ENCODE measurements around the gene CARNS1. TPM values are rescaled to one million over a fixed set of nuclear protein-coding genes. Genes with fewer than 3 reads are reported as not detected.
A peak's percentile ranks its signal among the peaks of the same experiment; 100 is the strongest.

Gene CARNS1
- total and polyA plus RNA-seq, 11 donors = 0.89 to 33.6 (median 6.2) TPM

- Histone ChIP-seq H3K36me3 (no peaks in the 10 kb centered on the region), H3K27me3 (no peaks in the 10 kb centered on the region), H3K4me3 (no peak overlapping the region), H3K27ac (no peak overlapping the region), H3K9me3 (no peaks in the 10 kb centered on the region), H3K4me1 (peaks cover 0 to 28% (median 5%) of the 10 kb centered on the region in 12 donors)
- DNase-seq (peak in 1 of 5 donors; percentile 28), ATAC-seq (peak in 1 of 4 donors; percentile 4)
- intact Hi-C loops (cut with DNase I) = loop anchor here in 7 of 10 donors (5.0 kb wide), 5 partner anchors 38 to 303 kb away; partner anchors contain the start of genes GRK2 (in 2 of the 7), CDK2AP2 (in 1 of the 7) and PITPNM1 (in 1 of the 7)
- TF ChIP-seq POLR2A (IDR thresholded peaks at IDR 0.05) (no peak), CTCF (IDR thresholded peaks at IDR 0.05) (no peak)
- 29 to 58% (median 36%) methylated on average over 3 of the region's 3 CpGs for WGBS, 4 donors
Measured at GRCh38 chr11:67384851-67385366, 30.6 kb upstream of the CARNS1 start.

- Histone ChIP-seq H3K4me3 (no peak overlapping the region), H3K4me1 (peaks cover 0 to 29% (median 13%) of the 10 kb centered on the region in 12 donors), H3K36me3 (no peaks in the 10 kb centered on the region), H3K27me3 (no peaks in the 10 kb centered on the region), H3K9me3 (no peaks in the 10 kb centered on the region), H3K27ac (no peak overlapping the region)
- no peak for ATAC-seq
- no peak for TF ChIP-seq CTCF (IDR thresholded peaks at IDR 0.05)
- TF ChIP-seq POLR2A (IDR thresholded peaks at IDR 0.05) = no peak
- intact Hi-C loops (cut with DNase I) = loop anchor here in 2 of 10 donors (5.0 kb wide), 2 partner anchors 120 kb away; partner anchors contain the start of genes CDK2AP2 (in 1 of the 2), GRK2 (in 1 of the 2) and PITPNM1 (in 1 of the 2)
- no peak for DNase-seq
- WGBS, 4 donors = 19 to 28% (median 26%) methylated on average over 8 to 9 of the region's 9 CpGs
Measured at GRCh38 chr11:67387069-67387468, 28.4 kb upstream of the CARNS1 start.

GRCh38 chr11:67387518-67387917, 28.0 kb upstream of the CARNS1 start:
- H3K27me3 ChIP-seq = no peaks in the 10 kb centered on the region
- no peaks in the 10 kb centered on the region for H3K36me3 ChIP-seq
- H3K9me3 ChIP-seq = no peaks in the 10 kb centered on the region
- DNase-seq (no peak), ATAC-seq (no peak)
- TF ChIP-seq CTCF (IDR thresholded peaks at IDR 0.05) (no peak), POLR2A (IDR thresholded peaks at IDR 0.05) (no peak)
- H3K27ac ChIP-seq = no peak overlapping the region
- WGBS, 4 donors = 62 to 70% (median 67%) methylated on average over 6 of the region's 6 CpGs
- intact Hi-C loops (cut with DNase I) = loop anchor here in 2 of 10 donors (5.0 kb wide), 2 partner anchors 120 kb away; partner anchors contain the start of genes CDK2AP2 (in 1 of the 2), GRK2 (in 1 of the 2) and PITPNM1 (in 1 of the 2)
- H3K4me1 ChIP-seq = peaks cover 0 to 30% (median 16%) of the 10 kb centered on the region in 12 donors
- no peak overlapping the region for H3K4me3 ChIP-seq

DNA sequence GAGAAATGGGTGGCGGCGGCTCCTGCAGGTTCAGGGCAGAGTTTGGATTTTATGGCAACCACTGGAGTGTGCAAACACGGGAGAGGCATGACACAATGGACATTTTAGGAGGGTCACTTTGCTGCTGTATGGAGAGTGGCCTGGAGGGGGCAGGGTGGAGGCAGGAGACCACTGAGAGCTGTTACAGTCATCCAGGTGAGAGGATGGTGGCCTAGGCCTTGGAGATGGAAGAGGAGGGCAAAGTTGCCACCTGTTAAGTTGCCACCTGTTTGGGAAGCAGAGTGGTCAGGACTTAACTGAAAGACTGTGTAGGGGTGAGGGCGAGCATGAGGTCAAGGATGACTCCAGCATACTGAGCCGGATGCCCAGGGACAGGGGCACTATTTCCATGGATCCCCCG, 26.0 kb upstream of the CARNS1 start:
- WGBS, 4 donors = 64 to 71% (median 66%) methylated on average over 6 of the region's 6 CpGs
- Histone ChIP-seq H3K27ac (no peak overlapping the region), H3K4me3 (no peak overlapping the region), H3K4me1 (peaks cover 0 to 33% (median 19%) of the 10 kb centered on the region in 12 donors), H3K36me3 (peaks cover 0 to 9% (median 0%) of the 10 kb centered on the region in 9 donors), H3K27me3 (no peaks in the 10 kb centered on the region), H3K9me3 (no peaks in the 10 kb centered on the region)
- peak; percentile 39 to 67 (median 52) for TF ChIP-seq CTCF (IDR thresholded peaks at IDR 0.05)
- no peak for TF ChIP-seq POLR2A (IDR thresholded peaks at IDR 0.05)
- intact Hi-C loops (cut with DNase I) = loop anchor here in 2 of 10 donors (5.0 kb wide), 2 partner anchors 118 to 122 kb away; partner anchors contain the start of genes CDK2AP2 (in 1 of the 2), GRK2 (in 1 of the 2) and PITPNM1 (in 1 of the 2)
- DNase-seq (peak in 1 of 5 donors; percentile 56), ATAC-seq (peak in 1 of 4 donors; percentile 19)
